GM23338 (cell line): Measurements from ENCODE around the gene FGFR3. TPM values are rescaled to one million over a fixed set of nuclear protein-coding genes. Genes with fewer than 3 reads are reported as not detected.

Experiments used
- ATAC-seq: fragments of 200-7000 bp; cut with Tn5 transposase; 3 replicates; pipeline ENCODE4 v1.9.1; 2020
- DNase-seq: peaks from one replicate; pipeline ENCODE4 v3.0.0-alpha.2; 2015; ENCODE audit warnings: low spot score
- H2AFZ ChIP-seq: fragments of 200-600 bp; sonication (generic); 2 replicates; pipeline ENCODE4 v1.8.0; 2016; ENCODE audit warnings: antibody characterized with exemption, mild to moderate bottlenecking, moderate library complexity
- H3F3A ChIP-seq: fragments of 200-600 bp; sonication (generic); replicated peaks from 2 replicates; pipeline ENCODE4 v1.8.0; 2017; ENCODE audit warnings: antibody characterized with exemption, mixed run types, low read depth
- H3K27ac ChIP-seq: fragments of 200-600 bp; sonication (generic); 2 replicates; pipeline ENCODE4 v1.6.1; 2016; ENCODE audit warnings: low read depth
- H3K27me3 ChIP-seq: fragments of 200-600 bp; sonication (generic); 2 replicates; pipeline ENCODE4 v1.8.0; 2016; ENCODE audit warnings: mild to moderate bottlenecking, mixed run types, moderate library complexity; ENCODE audit not compliant: insufficient read depth
- H3K36me3 ChIP-seq: fragments of 200-600 bp; sonication (generic); 2 replicates; pipeline ENCODE4 v1.8.0; 2016; ENCODE audit warnings: mild to moderate bottlenecking; ENCODE audit not compliant: insufficient read depth
- H3K4me1 ChIP-seq: fragments of 200-600 bp; sonication (generic); 2 replicates; pipeline ENCODE4 v1.8.0; 2016; ENCODE audit warnings: mild to moderate bottlenecking, moderate library complexity; ENCODE audit not compliant: insufficient read depth
- H3K4me2 ChIP-seq: fragments of 200-600 bp; sonication (generic); 2 replicates; pipeline ENCODE4 v1.7.1; 2017; ENCODE audit warnings: mixed run types
- H3K4me3 ChIP-seq: fragments of 200-600 bp; sonication (generic); 2 replicates; pipeline ENCODE4 v1.6.1; 2016; ENCODE audit warnings: mixed run types
- H3K79me2 ChIP-seq: fragments of 200-600 bp; sonication (generic); replicated peaks from 2 replicates; pipeline ENCODE4 v1.8.0; 2017; ENCODE audit warnings: mild to moderate bottlenecking; ENCODE audit not compliant: insufficient read depth
- H3K9me2 ChIP-seq: fragments of 200-600 bp; sonication (generic); 2 replicates; pipeline ENCODE4 v1.8.0; 2017; ENCODE audit not compliant: insufficient read depth
- H4K20me1 ChIP-seq: fragments of 200-600 bp; sonication (generic); replicated peaks from 2 replicates; pipeline ENCODE4 v1.8.0; 2017; ENCODE audit warnings: mild to moderate bottlenecking; ENCODE audit not compliant: insufficient read depth
- H3K27ac Mint-ChIP-seq: 2 replicates; pipeline ENCODE4 v1.8.0; 2020; ENCODE audit warnings: inconsistent platforms, mild to moderate bottlenecking, moderate library complexity, mixed read lengths
- H3K27me3 Mint-ChIP-seq: 3 replicates; pipeline ENCODE4 v1.8.0; 2022; ENCODE audit warnings: low read depth, mild to moderate bottlenecking, moderate library complexity, mixed read lengths, inconsistent platforms; ENCODE audit not compliant: insufficient read depth, poor library complexity
- H3K36me3 Mint-ChIP-seq: 3 replicates; pipeline ENCODE4 v1.8.0; 2021; ENCODE audit warnings: low read depth, mild to moderate bottlenecking, inconsistent platforms, moderate library complexity, mixed read lengths
- H3K4me1 Mint-ChIP-seq: 3 replicates; pipeline ENCODE4 v1.8.0; 2020; ENCODE audit warnings: mild to moderate bottlenecking, inconsistent platforms, mixed read lengths
- H3K4me3 Mint-ChIP-seq: 3 replicates; pipeline ENCODE4 v1.8.0; 2021; ENCODE audit warnings: moderate library complexity, mild to moderate bottlenecking, inconsistent platforms, mixed read lengths
- H3K9me3 Mint-ChIP-seq: 3 replicates; pipeline ENCODE4 v1.8.0; 2020; ENCODE audit warnings: moderate library complexity, mild to moderate bottlenecking, inconsistent platforms, mixed read lengths
- CREB1 ChIP-seq: fragments of 250-450 bp; sonication (Bioruptor Pico); IDR thresholded peaks from 2 replicates; pipeline ENCODE4 v1.5.0; 2020; ENCODE audit warnings: low read depth, mild to moderate bottlenecking, moderate library complexity
- CTCF ChIP-seq, 2 experiments: fragments of 200-600 bp in 1 of 2; sonication (generic) in 1 of 2; conservative IDR thresholded peaks; 2 replicates each; pipeline versions ENCODE4 v1.5.1 to v1.6.1; 2016 to 2017; ENCODE audit warnings: antibody characterized with exemption in 2 of 2, low read depth in 2 of 2, mild to moderate bottlenecking in 2 of 2, moderate library complexity in 1 of 2
- EZH2 ChIP-seq: fragments of 200-600 bp; sonication (generic); IDR thresholded peaks from one replicate; pipeline ENCODE4 v1.8.0; 2017; ENCODE audit warnings: antibody characterized with exemption, mild to moderate bottlenecking, low read depth; ENCODE audit not compliant: unreplicated experiment
- EZH2phosphoT487 ChIP-seq: fragments of 200-600 bp; sonication (generic); IDR thresholded peaks from one replicate; pipeline ENCODE4 v1.8.1; 2018; ENCODE audit warnings: antibody characterized with exemption; ENCODE audit not compliant: unreplicated experiment
- JUNB ChIP-seq: IDR thresholded peaks from one replicate; pipeline ENCODE4 v1.6.1; 2016; ENCODE audit warnings: antibody characterized with exemption; ENCODE audit not compliant: unreplicated experiment
- NANOG ChIP-seq: IDR thresholded peaks from 2 replicates; pipeline ENCODE4 v1.6.1; 2016; ENCODE audit warnings: antibody characterized with exemption, borderline replicate concordance
- POLR2AphosphoS5 ChIP-seq: IDR thresholded peaks from 2 replicates; pipeline ENCODE4 v1.6.1; 2016; ENCODE audit warnings: antibody characterized with exemption, low read depth
- REST ChIP-seq: IDR thresholded peaks from one replicate; pipeline ENCODE4 v1.6.1; 2018; ENCODE audit warnings: antibody characterized with exemption; ENCODE audit not compliant: unreplicated experiment
- STAT1 ChIP-seq: IDR thresholded peaks from one replicate; pipeline ENCODE4 v1.6.1; 2016; ENCODE audit warnings: antibody characterized with exemption; ENCODE audit not compliant: unreplicated experiment
- ZNF114 ChIP-seq: fragments of 250-450 bp; sonication (Bioruptor Pico); IDR thresholded peaks from 2 replicates; pipeline ENCODE4 v1.5.0; 2020; ENCODE audit warnings: mild to moderate bottlenecking, moderate library complexity
- ZNF331 ChIP-seq: fragments of 250-450 bp; sonication (Bioruptor Pico); IDR thresholded peaks from 2 replicates; pipeline ENCODE4 v1.5.0; 2020; ENCODE audit warnings: low read depth, mild to moderate bottlenecking, moderate library complexity
- ZNF462 ChIP-seq: fragments of 250-450 bp; sonication (Bioruptor Pico); IDR thresholded peaks from 2 replicates; pipeline ENCODE4 v1.5.0; 2020; ENCODE audit warnings: mild to moderate bottlenecking, moderate library complexity
- polyA plus RNA-seq: library from polyadenylated mRNA; unstranded; fragments of >200 nt; fragmentation: Nextera tagmentation; extraction: Ambion mirVana; gene quantifications from 2 replicates; pipeline ENCODE4 v1.2.1, GENCODE V29; 2016
- total RNA-seq: library from RNA; depleted of rRNA; stranded (reverse); fragments of >200 nt; shearing (Covaris generic); gene quantifications from 2 replicates; pipeline ENCODE4 v1.2.3, GENCODE V29; 2014
- TF ChIP-seq, protein P1 (sequence below): IDR thresholded peaks from 2 replicates; pipeline ENCODE4 v1.6.1; 2016; ENCODE audit warnings: antibody characterized with exemption

Gene FGFR3
- total and polyA plus RNA-seq, 2 experiments from 2014 or later = 3.6 to 17.4 TPM

DNA sequence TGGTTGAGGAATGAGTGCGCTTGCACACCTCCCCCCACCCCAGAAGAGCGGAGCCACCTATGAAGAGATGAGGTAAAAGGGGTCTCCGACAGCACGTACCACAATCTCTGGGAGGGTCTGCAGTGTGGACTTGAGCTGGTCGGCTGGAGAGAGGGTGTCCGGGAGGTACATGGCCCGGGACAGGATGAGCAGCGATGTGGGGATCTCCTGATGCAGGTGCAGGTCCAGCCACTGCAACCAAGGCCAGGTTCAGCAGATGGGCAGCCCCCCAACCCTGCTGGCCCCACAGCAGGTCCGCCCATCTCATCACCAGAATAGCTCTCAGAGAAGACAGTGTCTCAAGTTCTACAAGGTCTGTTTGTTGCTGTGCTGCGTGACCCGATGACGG is 30.4 kb downstream of the FGFR3 start:
- H3K4me3 ChIP-seq = no peak overlapping the region
- no peak overlapping the region for H3K27ac ChIP-seq
- no peaks in the 10 kb centered on the region for H3K27me3 ChIP-seq
- no peak overlapping the region for H2AFZ ChIP-seq
- H3K4me1 Mint-ChIP-seq = no peaks in the 10 kb centered on the region
- DNase-seq (no peak), ATAC-seq (no peak)
- peaks cover 3% of the 10 kb centered on the region; the same call in 2 of the 3 replicates for H3K9me3 Mint-ChIP-seq
- peaks cover 62% of the 10 kb centered on the region for H3K36me3 Mint-ChIP-seq
- no peaks in the 10 kb centered on the region for H3K9me2 ChIP-seq
- no peak overlapping the region for H3K27ac Mint-ChIP-seq
- H3K4me2 ChIP-seq = no peak overlapping the region
- no peaks in the 10 kb centered on the region for H3F3A ChIP-seq
- H3K4me3 Mint-ChIP-seq = no peak overlapping the region
- peaks cover 5% of the 10 kb centered on the region; the same call in 1 of the 2 replicates for H4K20me1 ChIP-seq
- TF ChIP-seq NANOG (no peak), EZH2phosphoT487 (no peak), EZH2 (no peak), CREB1 (CRISPR knock-in tag) (no peak), ZNF462 (CRISPR knock-in tag) (no peak), REST (no peak), CTCF (conservative IDR thresholded peaks at IDR 0.05; ENCODE audit: low read depth in 2 of 2) (no peak), STAT1 (no peak), JUNB (no peak), ZNF331 (no peak), POLR2AphosphoS5 (no peak), ZNF114 (CRISPR knock-in tag) (no peak)
- TF ChIP-seq, protein P1, sequence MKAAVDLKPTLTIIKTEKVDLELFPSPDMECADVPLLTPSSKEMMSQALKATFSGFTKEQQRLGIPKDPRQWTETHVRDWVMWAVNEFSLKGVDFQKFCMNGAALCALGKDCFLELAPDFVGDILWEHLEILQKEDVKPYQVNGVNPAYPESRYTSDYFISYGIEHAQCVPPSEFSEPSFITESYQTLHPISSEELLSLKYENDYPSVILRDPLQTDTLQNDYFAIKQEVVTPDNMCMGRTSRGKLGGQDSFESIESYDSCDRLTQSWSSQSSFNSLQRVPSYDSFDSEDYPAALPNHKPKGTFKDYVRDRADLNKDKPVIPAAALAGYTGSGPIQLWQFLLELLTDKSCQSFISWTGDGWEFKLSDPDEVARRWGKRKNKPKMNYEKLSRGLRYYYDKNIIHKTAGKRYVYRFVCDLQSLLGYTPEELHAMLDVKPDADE = no peak
- H3K27me3 Mint-ChIP-seq = peaks cover 9% of the 10 kb centered on the region
- no peaks in the 10 kb centered on the region for H3K4me1 ChIP-seq
- no peaks in the 10 kb centered on the region for H3K79me2 ChIP-seq
- peaks cover 19% of the 10 kb centered on the region for H3K36me3 ChIP-seq
